ENCODE measurements around the gene LPP.

DNA sequence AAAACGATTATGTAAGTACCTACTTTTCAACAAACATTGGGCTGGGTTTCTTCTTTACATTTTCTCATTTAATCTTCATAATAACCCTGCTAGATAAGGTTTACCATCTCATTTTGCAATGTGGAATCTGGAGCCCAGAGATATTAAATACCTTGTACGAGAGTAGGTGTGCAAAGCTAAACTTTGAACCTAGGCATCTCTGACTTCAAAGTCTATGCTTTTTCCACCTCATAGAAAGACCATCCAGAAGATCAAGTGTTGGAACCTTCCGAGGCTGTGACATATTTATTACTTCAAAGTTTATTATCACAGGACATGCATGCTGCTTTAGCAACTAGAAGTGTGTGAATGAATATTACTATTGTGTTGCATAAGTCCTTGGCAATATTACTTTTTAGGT is 520.6 kb downstream of the LPP start:
- TF ChIP-seq EZH2 (IDR thresholded peaks at IDR 0.05) (no peak), POLR2AphosphoS5 (IDR thresholded peaks at IDR 0.05; ENCODE audit: borderline replicate concordance, low read depth, low read length) (no peak), FOXP2 (optimal IDR thresholded peaks at IDR 0.05; ENCODE audit: control extremely low read depth, extremely low read length, insufficient read depth) (no peak)

All from SK-N-MC (cell line).